Endodermal cell (in vitro differentiated cells): ENCODE data around the gene LCN12. TPM values are rescaled to one million over a fixed set of nuclear protein-coding genes. Genes with fewer than 3 reads are reported as not detected.

Source experiments
- DNase-seq: peaks from one replicate; pipeline ENCODE4 v3.0.0-alpha.2; 2017
- H3K27ac ChIP-seq: 2 replicates; pipeline ENCODE4 v1.5.1; 2013; ENCODE audit warnings: mild to moderate bottlenecking, low read depth, low read length, moderate library complexity
- H3K27me3 ChIP-seq: 2 replicates; pipeline ENCODE4 v1.6.1; 2013; ENCODE audit warnings: mild to moderate bottlenecking, low read length, moderate library complexity; ENCODE audit not compliant: insufficient read depth, control insufficient read depth, poor library complexity, severe bottlenecking
- H3K36me3 ChIP-seq: 2 replicates; pipeline ENCODE4 v1.7.0; 2013; ENCODE audit warnings: mild to moderate bottlenecking, low read length, moderate library complexity; ENCODE audit not compliant: control insufficient read depth, insufficient read depth
- H3K4me1 ChIP-seq: one replicate; pipeline ENCODE4 v1.7.0; 2013; ENCODE audit warnings: low read length; ENCODE audit not compliant: control insufficient read depth, insufficient read depth
- H3K4me3 ChIP-seq: 2 replicates; pipeline ENCODE4 v1.5.1; 2013; ENCODE audit warnings: mild to moderate bottlenecking, low read length, moderate library complexity
- H3K9ac ChIP-seq: 2 replicates; pipeline ENCODE4 v1.6.1; 2013; ENCODE audit warnings: mild to moderate bottlenecking, low read length, moderate library complexity; ENCODE audit not compliant: poor library complexity, severe bottlenecking; ENCODE audit errors: extremely low read depth
- H3K9me3 ChIP-seq: 2 replicates; pipeline ENCODE4 v1.6.1; 2013; ENCODE audit warnings: mild to moderate bottlenecking, low read length, moderate library complexity; ENCODE audit not compliant: control insufficient read depth
- H3K27ac Mint-ChIP-seq: 2 replicates; pipeline ENCODE4 v1.8.0; 2020; ENCODE audit warnings: mixed read lengths
- H3K27me3 Mint-ChIP-seq: 2 replicates; pipeline ENCODE4 v1.8.0; 2021; ENCODE audit warnings: mild to moderate bottlenecking, mixed read lengths; ENCODE audit not compliant: insufficient read depth
- H3K36me3 Mint-ChIP-seq: 2 replicates; pipeline ENCODE4 v1.8.0; 2020; ENCODE audit warnings: low read depth, mixed read lengths
- H3K4me1 Mint-ChIP-seq: 2 replicates; pipeline ENCODE4 v1.8.0; 2020; ENCODE audit warnings: mixed read lengths
- H3K4me3 Mint-ChIP-seq: 2 replicates; pipeline ENCODE4 v1.8.0; 2020; ENCODE audit warnings: mild to moderate bottlenecking, moderate library complexity, mixed read lengths
- H3K9me3 Mint-ChIP-seq: 2 replicates; pipeline ENCODE4 v1.8.0; 2020; ENCODE audit warnings: mild to moderate bottlenecking, mixed read lengths
- WGBS, 2 experiments: methylation state at CpG; one replicate each; pipeline versions ENCODE4 v1.1.5 to v1.1.7; 2013; ENCODE audit warnings: missing lambda C conversion rate in 2 of 2, mixed read lengths in 1 of 2; ENCODE audit not compliant: insufficient coverage in 1 of 2, insufficient read length in 1 of 2; 5-methylcytosine and 5-hydroxymethylcytosine counted together
- total RNA-seq, 2 donors: library from RNA; stranded (reverse); fragmentation: NEBNext Ultra II Directional in 1 of 2; extraction: Animal tissue kit (Norgen Biotek cat#: 25700) in 1 of 2; gene quantifications; 2 replicates in 1 of 2; 3 replicates in 1 of 2; pipeline ENCODE4 v1.2.1, GENCODE V29; 2021
- TF ChIP-seq, protein P1 (sequence below): fragments of 200-600 bp; sonication (generic); conservative IDR thresholded peaks from 2 replicates; pipeline ENCODE4 v1.5.0; 2021; ENCODE audit warnings: antibody characterized with exemption, mild to moderate bottlenecking

The LCN12 gene
- total RNA-seq, 2 donors from 2014 or later = 2.1 to 4.4 TPM

GRCh38 chr9:136982232-136983051 is 30.4 kb downstream of the LCN12 start, which contains the start of gene LCNL1:
LCNL1 (plus strand) TSS chr9:136982993; CDS start chr9:136983587, 594 bp downstream.
- 90 to 96% methylated on average over 10 to 18 of the region's 18 CpGs for WGBS, 2 experiments
- Histone ChIP-seq H3K9ac (no peak within 1 kb of the TSS), H3K27ac (no peak within 1 kb of the TSS), H3K36me3 (no peaks in the 10 kb centered on the region), H3K4me3 (no peak within 1 kb of the TSS), H3K9me3 (no peaks in the 10 kb centered on the region), H3K27me3 (peaks cover 15% of the 10 kb centered on the region), H3K4me1 (peaks cover 3% of the 10 kb centered on the region)
- no peaks in the 10 kb centered on the region for H3K36me3 Mint-ChIP-seq
- TF ChIP-seq, protein P1, sequence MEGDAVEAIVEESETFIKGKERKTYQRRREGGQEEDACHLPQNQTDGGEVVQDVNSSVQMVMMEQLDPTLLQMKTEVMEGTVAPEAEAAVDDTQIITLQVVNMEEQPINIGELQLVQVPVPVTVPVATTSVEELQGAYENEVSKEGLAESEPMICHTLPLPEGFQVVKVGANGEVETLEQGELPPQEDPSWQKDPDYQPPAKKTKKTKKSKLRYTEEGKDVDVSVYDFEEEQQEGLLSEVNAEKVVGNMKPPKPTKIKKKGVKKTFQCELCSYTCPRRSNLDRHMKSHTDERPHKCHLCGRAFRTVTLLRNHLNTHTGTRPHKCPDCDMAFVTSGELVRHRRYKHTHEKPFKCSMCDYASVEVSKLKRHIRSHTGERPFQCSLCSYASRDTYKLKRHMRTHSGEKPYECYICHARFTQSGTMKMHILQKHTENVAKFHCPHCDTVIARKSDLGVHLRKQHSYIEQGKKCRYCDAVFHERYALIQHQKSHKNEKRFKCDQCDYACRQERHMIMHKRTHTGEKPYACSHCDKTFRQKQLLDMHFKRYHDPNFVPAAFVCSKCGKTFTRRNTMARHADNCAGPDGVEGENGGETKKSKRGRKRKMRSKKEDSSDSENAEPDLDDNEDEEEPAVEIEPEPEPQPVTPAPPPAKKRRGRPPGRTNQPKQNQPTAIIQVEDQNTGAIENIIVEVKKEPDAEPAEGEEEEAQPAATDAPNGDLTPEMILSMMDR = no peak
- peaks cover 9% of the 10 kb centered on the region for H3K4me1 Mint-ChIP-seq
- no peak for DNase-seq
- H3K4me3 Mint-ChIP-seq = no peak within 1 kb of the TSS
- H3K27ac Mint-ChIP-seq = no peak within 1 kb of the TSS
- peaks cover 15% of the 10 kb centered on the region for H3K27me3 Mint-ChIP-seq
- no peaks in the 10 kb centered on the region for H3K9me3 Mint-ChIP-seq

DNA sequence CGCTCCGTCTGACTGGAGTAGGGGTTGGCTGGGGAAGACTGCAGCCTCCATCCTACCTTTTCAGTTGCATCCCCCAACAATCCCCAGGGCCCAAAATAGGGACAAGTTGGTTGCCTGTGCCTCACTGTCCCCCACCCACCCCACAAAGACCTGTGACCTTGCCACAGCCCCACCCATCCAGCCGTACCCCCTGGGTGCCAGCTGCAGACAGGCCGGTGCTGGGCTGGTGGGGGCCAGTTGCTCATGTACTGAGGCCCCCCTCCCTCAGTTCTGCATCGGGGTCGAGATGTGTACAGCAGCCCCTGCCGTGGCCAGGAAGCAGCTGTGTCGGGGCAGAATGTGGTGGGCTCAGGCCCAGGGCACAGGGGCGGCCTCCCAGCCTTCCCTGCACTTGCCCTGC is 31.1 kb downstream of the LCN12 start:
- 90 to 92% methylated on average over 6 to 9 of the region's 9 CpGs for WGBS, 2 experiments

DNA sequence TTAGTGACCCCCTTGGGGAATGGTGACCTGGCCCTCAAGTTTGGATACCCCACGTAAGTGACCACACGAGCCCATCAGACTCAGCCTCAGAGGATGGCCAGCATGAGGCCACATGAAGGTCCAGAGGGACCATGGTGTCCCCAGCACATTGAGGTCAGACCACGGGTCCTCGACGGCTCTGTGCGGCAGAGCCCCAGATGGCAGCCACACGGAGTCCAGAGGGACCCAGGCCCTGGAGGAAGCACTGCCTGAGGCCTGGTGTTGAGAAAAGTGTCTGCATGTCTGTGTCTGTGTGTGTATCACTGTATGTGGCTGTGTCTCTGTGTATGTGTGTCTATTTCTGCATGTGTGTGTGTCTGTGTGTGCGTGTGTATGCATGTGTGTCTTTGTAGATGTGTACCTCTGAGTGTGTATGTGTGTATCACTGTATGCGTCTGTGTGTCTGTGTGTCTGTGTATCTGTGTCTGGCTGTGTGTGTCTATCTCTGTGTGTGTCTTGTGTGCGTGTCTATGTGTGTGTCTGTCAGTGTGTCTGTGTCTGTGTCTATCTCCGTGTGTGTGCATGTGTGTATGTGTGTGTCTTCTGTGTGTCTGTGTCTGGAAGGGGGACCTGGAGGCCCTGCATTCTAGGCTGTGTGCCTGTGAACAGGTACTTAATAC is 31.7 kb downstream of the LCN12 start:
- Mint-ChIP-seq H3K4me3 (no peak overlapping the region), H3K36me3 (no peaks in the 10 kb centered on the region), H3K27me3 (peaks cover 23% of the 10 kb centered on the region), H3K27ac (no peak overlapping the region), H3K9me3 (no peaks in the 10 kb centered on the region), H3K4me1 (peaks cover 9% of the 10 kb centered on the region)
- Histone ChIP-seq H3K4me3 (no peak overlapping the region), H3K9ac (no peak overlapping the region), H3K9me3 (no peaks in the 10 kb centered on the region), H3K27me3 (peaks cover 12% of the 10 kb centered on the region), H3K36me3 (no peaks in the 10 kb centered on the region), H3K27ac (no peak overlapping the region), H3K4me1 (peaks cover 3% of the 10 kb centered on the region)
- 85 to 90% methylated on average over 9 to 11 of the region's 11 CpGs for WGBS, 2 experiments
- TF ChIP-seq, protein P1 = no peak
- no peak for DNase-seq

More for the DNA sequence above, 31.1 kb downstream of the LCN12 start:
- H3K4me3 ChIP-seq = no peak overlapping the region
- H3K27ac Mint-ChIP-seq = no peak overlapping the region
- no peak overlapping the region for H3K4me3 Mint-ChIP-seq
- TF ChIP-seq, protein P1 = no peak
- no peaks in the 10 kb centered on the region for H3K9me3 Mint-ChIP-seq
- no peaks in the 10 kb centered on the region for H3K9me3 ChIP-seq
- peaks cover 20% of the 10 kb centered on the region for H3K27me3 Mint-ChIP-seq
- H3K4me1 Mint-ChIP-seq = peaks cover 9% of the 10 kb centered on the region
- H3K9ac ChIP-seq = no peak overlapping the region
- H3K27ac ChIP-seq = no peak overlapping the region
- H3K36me3 ChIP-seq = no peaks in the 10 kb centered on the region
- DNase-seq = no peak
- H3K36me3 Mint-ChIP-seq = no peaks in the 10 kb centered on the region
- H3K27me3 ChIP-seq = peaks cover 12% of the 10 kb centered on the region
- peaks cover 3% of the 10 kb centered on the region for H3K4me1 ChIP-seq
